GM21423 (cell line): ENCODE measurements around the gene SLC16A11.

Source experiments
- ATAC-seq: cut with Tn5 transposase; IDR thresholded peaks from one replicate; pipeline ENCODE4 v1.9.1; 2021; ENCODE audit warnings: mild to moderate bottlenecking, moderate library complexity; ENCODE audit not compliant: unreplicated experiment

The SLC16A11 gene

GRCh38 chr17:7026471-7027115 is 17.3 kb downstream of the SLC16A11 start:
- no peak for ATAC-seq

- ATAC-seq = no peak
Measured at GRCh38 chr17:7025245-7025644, 18.6 kb downstream of the SLC16A11 start.

GRCh38 chr17:7024402-7024785 is 19.5 kb downstream of the SLC16A11 start:
- ATAC-seq = no peak

- ATAC-seq = peak; percentile 46
Measured at GRCh38 chr17:7023576-7024401, 20.1 kb downstream of the SLC16A11 start.

GRCh38 chr17:7022781-7023571 is 20.9 kb downstream of the SLC16A11 start, which contains the start of gene BCL6B:
Gene BCL6B (plus strand): TSS chr17:7023050. CDS start chr17:7023672, 622 bp downstream.
- no peak for ATAC-seq

GRCh38 chr17:7021993-7022778 is 21.7 kb downstream of the SLC16A11 start:
- ATAC-seq = peak; percentile 60

- ATAC-seq = no peak
Measured at GRCh38 chr17:7020894-7021664, 22.8 kb downstream of the SLC16A11 start.

- ATAC-seq = no peak
Measured at GRCh38 chr17:7019839-7020519, 23.9 kb downstream of the SLC16A11 start.

GRCh38 chr17:7019367-7019766 is 24.5 kb downstream of the SLC16A11 start:
- no peak for ATAC-seq

- no peak for ATAC-seq
Measured at GRCh38 chr17:7018331-7018964, 25.4 kb downstream of the SLC16A11 start.

- no peak for ATAC-seq
Measured at GRCh38 chr17:7017827-7018200, 26.1 kb downstream of the SLC16A11 start.

- no peak for ATAC-seq
Measured at GRCh38 chr17:7016886-7017826, 26.7 kb downstream of the SLC16A11 start.

- ATAC-seq = no peak
Measured at GRCh38 chr17:7016418-7016817, 27.5 kb downstream of the SLC16A11 start.

- peak; percentile 9 for ATAC-seq
Measured at GRCh38 chr17:7014995-7015958, 28.6 kb downstream of the SLC16A11 start.

- peak; percentile 74 for ATAC-seq
Measured at GRCh38 chr17:7014261-7014994, 29.5 kb downstream of the SLC16A11 start.

- ATAC-seq = no peak
Measured at GRCh38 chr17:7011942-7012254, 32.0 kb downstream of the SLC16A11 start.
